ENCODE results near the gene CNNM2. TPM values are rescaled to one million over a fixed set of nuclear protein-coding genes. Genes with fewer than 3 reads are reported as not detected.

CNNM2 gene
- total RNA-seq, 1 experiment from 2014 or later = 23.1 TPM

GRCh38 chr10:103042129-103042528 lies 124.0 kb downstream of the CNNM2 start:
- Histone ChIP-seq H3K4me2 (ENCODE audit: low read length) (no peak overlapping the region), H3K9ac (ENCODE audit: low read length) (no peak overlapping the region), H3K9me2 (ENCODE audit: insufficient read depth) (0 out of 2 replicates have a peak, but pooled peaks cover 4% of the 10 kb centered on the region), H3K4me3 (replicated peaks in 1 of 2; ENCODE audit: low read depth in 1 of 2, low read length in 2 of 2) (no peak overlapping the region), H3K79me2 (ENCODE audit: insufficient read depth, low read length) (no peaks in the 10 kb centered on the region), H2AFZ (ENCODE audit: low read depth, low read length, poor library complexity, severe bottlenecking) (no peak overlapping the region), H3K27me3 (ENCODE audit: insufficient read depth, low read length) (no peaks in the 10 kb centered on the region), H3K27ac (ENCODE audit: low read depth, low read length) (no peak overlapping the region), H3K36me3 (ENCODE audit: control insufficient read depth in 1 of 2, insufficient read depth in 2 of 2, low read length in 2 of 2) (no peaks in the 10 kb centered on the region), H3K9me3 (ENCODE audit: control insufficient read depth in 1 of 2, insufficient read depth in 1 of 2, low read depth in 1 of 2, low read length in 2 of 2) (no peaks in the 10 kb centered on the region), H4K20me1 (ENCODE audit: insufficient read depth) (no peaks in the 10 kb centered on the region), H3K4me1 (ENCODE audit: control insufficient read depth in 1 of 2, insufficient read depth in 2 of 2, low read length in 2 of 2) (peaks cover 0 to 4% of the 10 kb centered on the region in 2 experiments; a peak in 1 of 4 replicates)
- ChIA-PET CTCF (no interaction called here), RAD21 (ENCODE audit: low non-redundant PET in 1 of 2, low total read pairs in 2 of 2, uncharacterized antibody in 2 of 2, unreplicated experiment in 2 of 2) (no interaction called here), POLR2A (no interaction called here)
- DNase-seq (ENCODE audit: low read depth, low spot score) = no peak
- no TSS peak for BruUV-seq (replicated peaks)
- intact Hi-C loops (cut with micrococcal nuclease) = no loop called here
- TF ChIP-seq EZH2phosphoT487 (IDR thresholded peaks at IDR 0.05; ENCODE audit: borderline replicate concordance) (no peak), RAD21 (IDR thresholded peaks at IDR 0.05; ENCODE audit: low read depth) (no peak), CBX3 (IDR thresholded peaks at IDR 0.05; ENCODE audit: low read depth) (no peak), CEBPB (IDR thresholded peaks at IDR 0.05; ENCODE audit: low read depth) (no peak), EZH2 (IDR thresholded peaks at IDR 0.05) (no peak)
- TF ChIP-seq, protein P1, sequence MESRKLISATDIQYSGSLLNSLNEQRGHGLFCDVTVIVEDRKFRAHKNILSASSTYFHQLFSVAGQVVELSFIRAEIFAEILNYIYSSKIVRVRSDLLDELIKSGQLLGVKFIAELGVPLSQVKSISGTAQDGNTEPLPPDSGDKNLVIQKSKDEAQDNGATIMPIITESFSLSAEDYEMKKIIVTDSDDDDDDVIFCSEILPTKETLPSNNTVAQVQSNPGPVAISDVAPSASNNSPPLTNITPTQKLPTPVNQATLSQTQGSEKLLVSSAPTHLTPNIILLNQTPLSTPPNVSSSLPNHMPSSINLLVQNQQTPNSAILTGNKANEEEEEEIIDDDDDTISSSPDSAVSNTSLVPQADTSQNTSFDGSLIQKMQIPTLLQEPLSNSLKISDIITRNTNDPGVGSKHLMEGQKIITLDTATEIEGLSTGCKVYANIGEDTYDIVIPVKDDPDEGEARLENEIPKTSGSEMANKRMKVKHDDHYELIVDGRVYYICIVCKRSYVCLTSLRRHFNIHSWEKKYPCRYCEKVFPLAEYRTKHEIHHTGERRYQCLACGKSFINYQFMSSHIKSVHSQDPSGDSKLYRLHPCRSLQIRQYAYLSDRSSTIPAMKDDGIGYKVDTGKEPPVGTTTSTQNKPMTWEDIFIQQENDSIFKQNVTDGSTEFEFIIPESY (IDR thresholded peaks at IDR 0.05; ENCODE audit: extremely low read depth, insufficient replicate concordance, low read length) = no peak
- TF ChIP-seq, protein P2, sequence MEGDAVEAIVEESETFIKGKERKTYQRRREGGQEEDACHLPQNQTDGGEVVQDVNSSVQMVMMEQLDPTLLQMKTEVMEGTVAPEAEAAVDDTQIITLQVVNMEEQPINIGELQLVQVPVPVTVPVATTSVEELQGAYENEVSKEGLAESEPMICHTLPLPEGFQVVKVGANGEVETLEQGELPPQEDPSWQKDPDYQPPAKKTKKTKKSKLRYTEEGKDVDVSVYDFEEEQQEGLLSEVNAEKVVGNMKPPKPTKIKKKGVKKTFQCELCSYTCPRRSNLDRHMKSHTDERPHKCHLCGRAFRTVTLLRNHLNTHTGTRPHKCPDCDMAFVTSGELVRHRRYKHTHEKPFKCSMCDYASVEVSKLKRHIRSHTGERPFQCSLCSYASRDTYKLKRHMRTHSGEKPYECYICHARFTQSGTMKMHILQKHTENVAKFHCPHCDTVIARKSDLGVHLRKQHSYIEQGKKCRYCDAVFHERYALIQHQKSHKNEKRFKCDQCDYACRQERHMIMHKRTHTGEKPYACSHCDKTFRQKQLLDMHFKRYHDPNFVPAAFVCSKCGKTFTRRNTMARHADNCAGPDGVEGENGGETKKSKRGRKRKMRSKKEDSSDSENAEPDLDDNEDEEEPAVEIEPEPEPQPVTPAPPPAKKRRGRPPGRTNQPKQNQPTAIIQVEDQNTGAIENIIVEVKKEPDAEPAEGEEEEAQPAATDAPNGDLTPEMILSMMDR (IDR thresholded peaks at IDR 0.05 in 2 of 3, conservative IDR thresholded peaks at IDR 0.05 in 1 of 3; ENCODE audit: borderline replicate concordance in 1 of 3, insufficient read depth in 1 of 3, low read depth in 2 of 3, low read length in 2 of 3) = no peak
- peak; percentile 30; the same call in 1 of the 2 replicates for ATAC-seq
